H9 (cell line): ENCODE data around the gene SPTAN1. TPM values are rescaled to one million over a fixed set of nuclear protein-coding genes. Genes with fewer than 3 reads are reported as not detected.

Experiments
- DNase-seq: peaks from one replicate; pipeline ENCODE4 v3.0.0-alpha.2; 2017
- H2AFZ ChIP-seq: one replicate; pipeline ENCODE4 v1.6.1; 2013; ENCODE audit warnings: mild to moderate bottlenecking, low read length, control low read depth, moderate library complexity
- H2AK5ac ChIP-seq: 2 replicates; pipeline ENCODE4 v1.6.1; 2013; ENCODE audit warnings: low read length, control low read depth, mixed read lengths; ENCODE audit not compliant: insufficient read length
- H2BK120ac ChIP-seq: one replicate; pipeline ENCODE4 v1.6.1; 2013; ENCODE audit warnings: low read depth, mild to moderate bottlenecking, low read length, control low read depth, inconsistent platforms; ENCODE audit not compliant: poor library complexity, severe bottlenecking
- H2BK12ac ChIP-seq: 2 replicates; pipeline ENCODE4 v1.6.1; 2013; ENCODE audit warnings: low read length, control low read depth, mixed read lengths, low read depth; ENCODE audit not compliant: insufficient read length
- H2BK15ac ChIP-seq: 2 replicates; pipeline ENCODE4 v1.6.1; 2013; ENCODE audit warnings: low read depth, low read length, control low read depth
- H2BK20ac ChIP-seq: one replicate; pipeline ENCODE4 v1.6.1; 2013; ENCODE audit warnings: low read depth, mild to moderate bottlenecking, low read length, control low read depth, inconsistent platforms; ENCODE audit not compliant: poor library complexity, severe bottlenecking
- H2BK5ac ChIP-seq: 2 replicates; pipeline ENCODE4 v1.6.1; 2013; ENCODE audit warnings: low read length, control low read depth, mixed read lengths; ENCODE audit not compliant: insufficient read length
- H3K14ac ChIP-seq: 2 replicates; pipeline ENCODE4 v1.6.1; 2013; ENCODE audit warnings: low read length, control low read depth; ENCODE audit not compliant: insufficient read depth
- H3K18ac ChIP-seq: 2 replicates; pipeline ENCODE4 v1.6.1; 2013; ENCODE audit warnings: low read depth, mild to moderate bottlenecking, mixed read lengths, low read length, control low read depth; ENCODE audit not compliant: insufficient read length
- H3K23ac ChIP-seq: 2 replicates; pipeline ENCODE4 v1.6.1; 2013; ENCODE audit warnings: low read length, control low read depth, mixed read lengths, low read depth; ENCODE audit not compliant: insufficient read length
- H3K23me2 ChIP-seq: 2 replicates; pipeline ENCODE4 v1.6.1; 2013; ENCODE audit warnings: low read depth, mild to moderate bottlenecking, mixed read lengths, low read length, control low read depth; ENCODE audit not compliant: insufficient read length, poor library complexity, severe bottlenecking
- H3K27ac ChIP-seq: 2 replicates; pipeline ENCODE4 v1.5.1; 2013; ENCODE audit warnings: low read length, control low read depth, mixed read lengths, low read depth; ENCODE audit not compliant: insufficient read length
- H3K27me3 ChIP-seq: 2 replicates; pipeline ENCODE4 v1.6.1; 2013; ENCODE audit warnings: low read length, control low read depth, inconsistent platforms; ENCODE audit not compliant: insufficient read depth
- H3K4ac ChIP-seq: 2 replicates; pipeline ENCODE4 v1.6.1; 2013; ENCODE audit warnings: low read depth, mild to moderate bottlenecking, control low read depth, inconsistent platforms, low read length, moderate library complexity
- H3K4me1 ChIP-seq: 2 replicates; pipeline ENCODE4 v1.6.1; 2013; ENCODE audit warnings: low read length, control low read depth, inconsistent platforms; ENCODE audit not compliant: insufficient read depth
- H3K4me2 ChIP-seq: 2 replicates; pipeline ENCODE4 v1.6.1; 2013; ENCODE audit warnings: low read length, control low read depth, mixed read lengths; ENCODE audit not compliant: insufficient read length, insufficient read depth
- H3K56ac ChIP-seq: 2 replicates; pipeline ENCODE4 v1.6.1; 2013; ENCODE audit warnings: low read depth, mild to moderate bottlenecking, mixed read lengths, low read length, control low read depth; ENCODE audit not compliant: insufficient read length
- H3K79me1 ChIP-seq: 2 replicates; pipeline ENCODE4 v1.6.1; 2013; ENCODE audit warnings: low read depth, mild to moderate bottlenecking, moderate library complexity, low read length, control low read depth, inconsistent platforms; ENCODE audit not compliant: insufficient read depth, poor library complexity, severe bottlenecking
- H3K79me2 ChIP-seq: 2 replicates; pipeline ENCODE4 v1.6.1; 2013; ENCODE audit warnings: low read length, control low read depth, inconsistent platforms; ENCODE audit not compliant: insufficient read depth
- H3K9ac ChIP-seq: 2 replicates; pipeline ENCODE4 v1.6.1; 2013; ENCODE audit warnings: low read length, control low read depth, mixed read lengths; ENCODE audit not compliant: insufficient read length; ENCODE audit errors: extremely low read depth
- H3K9me3 ChIP-seq: one replicate; pipeline ENCODE4 v1.6.1; 2013; ENCODE audit warnings: low read depth, low read length, inconsistent platforms; ENCODE audit not compliant: control insufficient read depth
- H3T11ph ChIP-seq: one replicate; pipeline ENCODE4 v1.6.1; 2013; ENCODE audit warnings: mild to moderate bottlenecking, low read length, control low read depth, inconsistent platforms
- H4K20me1 ChIP-seq: one replicate; pipeline ENCODE4 v1.6.1; 2013; ENCODE audit not compliant: control insufficient read depth, insufficient read length, insufficient read depth
- H4K5ac ChIP-seq: 2 replicates; pipeline ENCODE4 v1.6.1; 2013; ENCODE audit warnings: low read depth, mild to moderate bottlenecking, mixed read lengths, low read length, control low read depth; ENCODE audit not compliant: insufficient read length
- H4K8ac ChIP-seq: replicated peaks from 2 replicates; pipeline ENCODE4 v1.6.1; 2013; ENCODE audit warnings: low read length, control low read depth, mixed read lengths, low read depth; ENCODE audit not compliant: insufficient read length
- H4K91ac ChIP-seq: 2 replicates; pipeline ENCODE4 v1.6.1; 2013; ENCODE audit warnings: low read depth, mild to moderate bottlenecking, moderate library complexity, mixed read lengths, low read length, control low read depth; ENCODE audit not compliant: insufficient read length
- H3K27ac Mint-ChIP-seq, 3 experiments: 2 replicates in 2 of 3; 3 replicates in 1 of 3; pipeline ENCODE4 v1.8.0; 2020 to 2021; ENCODE audit warnings: mixed read lengths in 3 of 3, mild to moderate bottlenecking in 1 of 3, moderate library complexity in 1 of 3
- H3K27me3 Mint-ChIP-seq: 2 replicates; pipeline ENCODE4 v1.8.0; 2021; ENCODE audit warnings: low read depth, mild to moderate bottlenecking, moderate library complexity, mixed read lengths
- H3K36me3 Mint-ChIP-seq, 3 experiments: 2 replicates in 2 of 3; 3 replicates in 1 of 3; pipeline ENCODE4 v1.8.0; 2020 to 2021; ENCODE audit warnings: low read depth in 3 of 3, mixed read lengths in 3 of 3; ENCODE audit not compliant: insufficient read depth in 1 of 3
- H3K4me1 Mint-ChIP-seq, 2 experiments: 2 replicates each; pipeline ENCODE4 v1.8.0; 2020; ENCODE audit warnings: mixed read lengths in 2 of 2
- H3K4me3 Mint-ChIP-seq, 2 experiments: 2 replicates in 1 of 2; 3 replicates in 1 of 2; pipeline ENCODE4 v1.8.0; 2020 to 2021; ENCODE audit warnings: mild to moderate bottlenecking in 2 of 2, mixed read lengths in 2 of 2, moderate library complexity in 1 of 2
- H3K9me3 Mint-ChIP-seq, 2 experiments: 2 replicates in 1 of 2; 3 replicates in 1 of 2; pipeline ENCODE4 v1.8.0; 2020; ENCODE audit warnings: mild to moderate bottlenecking in 2 of 2, mixed read lengths in 2 of 2, moderate library complexity in 1 of 2
- CTCF ChIP-seq: fragments of 200-600 bp; sonication (generic); conservative IDR thresholded peaks from 3 replicates; pipeline ENCODE4 v1.8.0; 2021; ENCODE audit warnings: antibody characterized with exemption, mild to moderate bottlenecking
- WGBS: extraction: QIAGEN DNeasy Blood & Tissue Kit; methylation state at CpG from one replicate; pipeline ENCODE4 v1.1.7; 2013; ENCODE audit warnings: missing lambda C conversion rate, low lambda C conversion rate, mixed read lengths; ENCODE audit not compliant: insufficient read length; ENCODE audit errors: extremely low coverage; 5-methylcytosine and 5-hydroxymethylcytosine counted together
- total RNA-seq: library from RNA; stranded (reverse); gene quantifications from 2 replicates; pipeline ENCODE4 v1.2.1, GENCODE V29; 2021

Gene SPTAN1
- total RNA-seq, 1 experiment from 2014 or later: 213 TPM

- Histone ChIP-seq H2AK5ac (no peak overlapping the region), H3K79me2 (no peaks in the 10 kb centered on the region; the same call in 1 of the 2 replicates)
Measured at GRCh38 chr9:128550770-128551656, 1.4 kb upstream of the SPTAN1 start.

More at GRCh38 chr9:128550770-128551656, 1.4 kb upstream of the SPTAN1 start:
- peak; percentile 38 for DNase-seq
- H4K8ac ChIP-seq: no peak overlapping the region
- no peak overlapping the region for H3K23ac ChIP-seq
- no peak overlapping the region for H3K14ac ChIP-seq
- no CpG with 5 or more reads among the region's 11 CpGs for WGBS
- no peaks in the 10 kb centered on the region for H3K79me1 ChIP-seq
- H3K4me1 ChIP-seq: peaks cover 9% of the 10 kb centered on the region
- H2BK20ac ChIP-seq: no peak overlapping the region
- Mint-ChIP-seq H3K4me1 (peaks cover 11 to 20% of the 10 kb centered on the region in 2 experiments), H3K27ac (peak overlapping the region; percentile 83 to 97 (median 89); a peak in 2 of 7 replicates), H3K27me3 (peaks cover 3% of the 10 kb centered on the region; the same call in 1 of the 2 replicates), H3K4me3 (peak overlapping the region in 1 of 2 experiments; percentile 96; a peak in 4 of 5 replicates), H3K9me3 (no peaks in the 10 kb centered on the region; a peak in 1 of 5 replicates), H3K36me3 (no peaks in the 10 kb centered on the region)
- H3K9me3 ChIP-seq: no peaks in the 10 kb centered on the region
- H4K5ac ChIP-seq: no peak overlapping the region
- no peaks in the 10 kb centered on the region for H3K27me3 ChIP-seq
- H3K4ac ChIP-seq: no peak overlapping the region
- no peak overlapping the region for H4K91ac ChIP-seq
- peak overlapping the region; percentile 58 for H3K4me2 ChIP-seq
- no peak overlapping the region for H2BK12ac ChIP-seq
- no peak for TF ChIP-seq CTCF
- no peaks in the 10 kb centered on the region for H4K20me1 ChIP-seq
- H2BK5ac ChIP-seq: no peak overlapping the region
- H2BK15ac ChIP-seq: no peak overlapping the region
- no peak overlapping the region for H2AFZ ChIP-seq
- H2BK120ac ChIP-seq: no peak overlapping the region
- no peak overlapping the region for H3K18ac ChIP-seq
- peak overlapping the region; percentile 9 for H3K9ac ChIP-seq
- no peak overlapping the region for H3T11ph ChIP-seq
- H3K23me2 ChIP-seq: peaks cover 5% of the 10 kb centered on the region
- H3K27ac ChIP-seq: no peak overlapping the region
- H3K56ac ChIP-seq: no peak overlapping the region
